ENCODE results near the gene USO1. TPM values are rescaled to one million over a fixed set of nuclear protein-coding genes. Genes with fewer than 3 reads are reported as not detected.

The USO1 gene
- total and polyA plus RNA-seq, 12 donors = 27.4 to 109 (median 69.8) TPM

DNA sequence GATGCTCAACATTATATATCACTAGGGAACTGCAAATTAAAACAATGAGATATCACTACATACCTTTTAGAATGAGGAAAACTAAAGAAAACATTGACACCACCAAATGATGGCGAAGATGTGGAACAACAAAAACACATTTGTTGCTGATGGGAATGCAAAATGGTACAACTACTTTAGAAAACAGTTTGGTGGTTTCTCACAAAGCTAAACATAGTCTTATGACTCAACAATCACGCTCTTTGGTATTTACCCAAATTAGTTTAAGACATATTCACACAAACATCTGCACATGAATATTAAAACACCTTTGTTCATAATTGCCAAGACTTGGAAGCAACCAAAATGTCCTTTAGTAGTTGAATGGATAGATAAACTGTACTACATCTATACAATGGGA lies 53.2 kb downstream of the USO1 start:
- no peaks in the 10 kb centered on the region for H3K4me1 ChIP-seq (replicated peaks in 1 of 2)
- no peak for DNase-seq
- no peak overlapping the region for H3K4me3 ChIP-seq
- no peak overlapping the region for H3K27ac ChIP-seq
- H3K36me3 ChIP-seq (replicated peaks in 1 of 2) = peaks cover 0 to 61% of the 10 kb centered on the region in 2 donors
- 95 to 100% (median 98%) methylated on average over 2 of the region's 2 CpGs for WGBS, 4 donors
- H3K9me3 ChIP-seq (replicated peaks in 1 of 3) = peaks cover 0 to 6% (median 0%) of the 10 kb centered on the region in 3 donors
- intact Hi-C loops (cut with DNase I) = no loop called here
- no peaks in the 10 kb centered on the region for H3K27me3 ChIP-seq
- TF ChIP-seq, protein P1, sequence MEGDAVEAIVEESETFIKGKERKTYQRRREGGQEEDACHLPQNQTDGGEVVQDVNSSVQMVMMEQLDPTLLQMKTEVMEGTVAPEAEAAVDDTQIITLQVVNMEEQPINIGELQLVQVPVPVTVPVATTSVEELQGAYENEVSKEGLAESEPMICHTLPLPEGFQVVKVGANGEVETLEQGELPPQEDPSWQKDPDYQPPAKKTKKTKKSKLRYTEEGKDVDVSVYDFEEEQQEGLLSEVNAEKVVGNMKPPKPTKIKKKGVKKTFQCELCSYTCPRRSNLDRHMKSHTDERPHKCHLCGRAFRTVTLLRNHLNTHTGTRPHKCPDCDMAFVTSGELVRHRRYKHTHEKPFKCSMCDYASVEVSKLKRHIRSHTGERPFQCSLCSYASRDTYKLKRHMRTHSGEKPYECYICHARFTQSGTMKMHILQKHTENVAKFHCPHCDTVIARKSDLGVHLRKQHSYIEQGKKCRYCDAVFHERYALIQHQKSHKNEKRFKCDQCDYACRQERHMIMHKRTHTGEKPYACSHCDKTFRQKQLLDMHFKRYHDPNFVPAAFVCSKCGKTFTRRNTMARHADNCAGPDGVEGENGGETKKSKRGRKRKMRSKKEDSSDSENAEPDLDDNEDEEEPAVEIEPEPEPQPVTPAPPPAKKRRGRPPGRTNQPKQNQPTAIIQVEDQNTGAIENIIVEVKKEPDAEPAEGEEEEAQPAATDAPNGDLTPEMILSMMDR (IDR thresholded peaks at IDR 0.05) = no peak
- no peak for TF ChIP-seq POLR2A (IDR thresholded peaks at IDR 0.05)

DNA sequence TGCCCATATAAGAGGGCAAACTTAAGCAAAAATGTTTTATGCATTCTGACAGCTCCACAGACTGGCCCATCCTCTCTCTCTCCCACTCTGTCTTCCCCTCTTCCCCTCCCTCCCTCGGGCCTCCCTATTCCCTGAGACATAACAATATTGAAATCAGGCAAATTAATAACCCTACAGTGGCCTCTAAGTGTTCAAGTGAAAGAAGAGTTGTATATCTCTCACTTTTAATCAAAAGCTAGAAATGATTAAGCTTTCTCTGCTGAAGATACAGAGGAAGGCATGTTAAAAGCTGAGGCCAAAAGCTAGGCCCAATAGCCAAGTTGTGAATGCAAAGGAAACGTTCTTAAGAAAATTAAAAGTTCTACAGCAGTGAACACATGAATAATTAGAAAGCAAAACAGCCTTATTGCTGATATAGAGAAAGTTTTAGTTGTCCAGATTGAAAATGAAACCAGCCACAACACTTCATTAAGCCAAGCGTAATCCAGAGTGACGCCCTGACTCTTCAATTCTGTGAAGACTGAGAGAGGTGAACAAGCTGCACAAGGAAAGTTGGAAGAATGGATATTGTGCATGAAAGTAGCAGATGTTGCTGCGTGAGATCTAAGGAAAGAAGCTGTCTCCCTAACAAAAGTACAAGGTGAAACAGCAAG lies 54.9 kb downstream of the USO1 start:
- peaks cover 0 to 71% of the 10 kb centered on the region in 2 donors for H3K36me3 ChIP-seq (replicated peaks in 1 of 2)
- TF ChIP-seq POLR2A (IDR thresholded peaks at IDR 0.05) = no peak
- TF ChIP-seq, protein P1 (IDR thresholded peaks at IDR 0.05) = no peak

DNA sequence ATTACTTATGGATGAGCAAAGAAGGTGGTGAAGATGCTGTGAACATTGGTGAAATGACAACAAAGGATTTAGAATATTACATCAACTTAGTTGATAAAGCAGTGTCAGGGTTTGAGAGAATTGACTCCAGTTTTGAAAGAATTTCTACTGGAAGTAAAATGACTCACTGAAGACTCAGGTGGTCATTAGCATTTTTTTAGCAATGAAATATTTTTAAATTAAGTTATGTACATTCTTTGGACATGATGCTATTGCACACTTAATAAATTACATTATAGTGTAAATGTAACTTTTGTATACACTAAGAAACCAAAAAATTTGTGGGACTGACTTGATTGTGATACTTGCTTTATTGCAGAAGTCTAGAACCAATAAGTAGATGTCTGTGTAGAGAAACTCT lies 56.9 kb downstream of the USO1 start:
- H3K9me3 ChIP-seq (replicated peaks in 1 of 3) = peaks cover 0 to 6% (median 0%) of the 10 kb centered on the region in 3 donors
- peaks cover 0 to 4% of the 10 kb centered on the region in 2 donors for H3K4me1 ChIP-seq (replicated peaks in 1 of 2)
- no peak for DNase-seq
- TF ChIP-seq POLR2A (IDR thresholded peaks at IDR 0.05) = no peak
- TF ChIP-seq, protein P1 (IDR thresholded peaks at IDR 0.05) = no peak
- no peak overlapping the region for H3K27ac ChIP-seq
- intact Hi-C loops (cut with DNase I) = no loop called here
- no peak overlapping the region for H3K4me3 ChIP-seq
- H3K36me3 ChIP-seq (replicated peaks in 1 of 2) = peaks cover 0 to 59% of the 10 kb centered on the region in 2 donors
- H3K27me3 ChIP-seq = no peaks in the 10 kb centered on the region

More for the DNA sequence above, 54.9 kb downstream of the USO1 start:
- Histone ChIP-seq H3K27me3 (no peaks in the 10 kb centered on the region), H3K4me1 (replicated peaks in 1 of 2) (no peaks in the 10 kb centered on the region), H3K9me3 (replicated peaks in 1 of 3) (peaks cover 0 to 6% (median 0%) of the 10 kb centered on the region in 3 donors), H3K4me3 (no peak overlapping the region), H3K27ac (no peak overlapping the region)
- DNase-seq = no peak
- 87 to 94% (median 93%) methylated on average over 5 of the region's 5 CpGs for WGBS, 4 donors
- intact Hi-C loops (cut with DNase I) = no loop called here

DNA sequence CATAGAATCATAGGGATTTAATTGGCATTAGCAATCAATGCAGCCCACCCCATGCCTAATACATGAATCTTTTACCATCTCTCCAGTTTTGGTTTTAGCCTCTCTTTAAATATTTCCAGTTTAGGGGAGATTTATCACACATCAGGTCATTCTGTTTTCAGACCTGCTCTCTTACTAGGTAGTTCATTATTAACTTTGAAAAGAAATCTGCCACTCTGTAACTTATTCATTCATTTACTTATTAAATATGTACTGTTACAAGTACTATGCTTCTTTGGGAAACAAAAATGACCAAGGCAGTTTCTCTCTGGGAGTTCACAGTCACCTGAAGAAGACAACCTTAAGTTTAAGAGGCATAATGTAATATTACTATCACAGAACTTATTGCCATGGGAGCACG lies 62.1 kb downstream of the USO1 start:
- Histone ChIP-seq H3K9me3 (replicated peaks in 1 of 3) (no peaks in the 10 kb centered on the region), H3K36me3 (replicated peaks in 1 of 2) (peaks cover 0 to 58% of the 10 kb centered on the region in 2 donors), H3K27ac (no peak overlapping the region), H3K27me3 (no peaks in the 10 kb centered on the region), H3K4me3 (no peak overlapping the region), H3K4me1 (replicated peaks in 1 of 2) (peaks cover 0 to 4% of the 10 kb centered on the region in 2 donors)
- WGBS, 4 donors = 93 to 96% (median 95%) methylated on average over 1 of the region's 1 CpG
- intact Hi-C loops (cut with DNase I) = no loop called here
- DNase-seq = no peak
- TF ChIP-seq POLR2A (IDR thresholded peaks at IDR 0.05) = no peak
- TF ChIP-seq, protein P1 (IDR thresholded peaks at IDR 0.05) = no peak

Measured in adrenal gland (tissue), 12 donors.